Activated CD4-positive, alpha-beta T cell treated with anti-CD3 and anti-CD28 coated beads, Interleukin-10, Interleukin-2, amounts not matched to agents 100 ng/mL and 50 ng/mL, durations not matched to agents 16 hours and 8 hours (primary cell): Measurements from ENCODE around the gene LRRC8E.
"Not testable (repeated sequence)": the region's sequence is repeated elsewhere in the genome, so short reads cannot be mapped to it uniquely, and the experiment has no call there.

Experiments
- DNase-seq: peaks from one replicate; pipeline ENCODE4 v3.0.0-alpha.2; 2020

LRRC8E gene

DNA sequence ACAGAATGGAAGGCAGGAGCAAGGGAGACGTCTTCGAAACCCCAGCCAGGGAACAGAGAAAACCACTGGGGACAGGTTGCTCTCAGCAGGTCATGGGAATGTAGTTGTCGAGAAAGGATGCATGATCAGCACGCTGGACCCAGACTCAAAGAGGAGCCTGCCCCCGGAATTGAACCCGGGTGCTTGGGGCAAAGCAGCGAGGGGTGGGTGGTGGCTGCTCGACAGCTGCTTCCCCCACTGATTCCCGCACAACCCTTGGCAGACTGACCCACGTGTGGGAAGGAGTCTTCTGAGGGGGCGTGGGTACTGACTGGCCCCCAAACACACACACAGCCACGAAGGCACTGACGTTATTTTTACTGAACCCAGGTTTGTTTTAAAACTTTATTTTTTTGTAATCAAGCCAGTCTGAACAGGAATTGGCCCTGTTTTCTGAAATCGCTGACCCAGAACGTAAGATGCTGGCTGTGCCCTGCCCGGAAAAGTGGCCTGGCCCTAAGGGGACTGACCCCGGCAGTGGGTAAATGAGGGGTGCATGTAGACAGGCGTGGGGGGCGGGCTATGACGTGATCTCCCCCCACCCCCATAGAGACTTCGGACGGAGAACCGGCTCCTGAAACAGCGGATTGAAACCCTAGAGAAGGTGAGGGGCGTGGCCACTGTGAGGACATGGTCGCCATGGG lies 32.7 kb upstream of the LRRC8E start:
- no peak for DNase-seq

DNA sequence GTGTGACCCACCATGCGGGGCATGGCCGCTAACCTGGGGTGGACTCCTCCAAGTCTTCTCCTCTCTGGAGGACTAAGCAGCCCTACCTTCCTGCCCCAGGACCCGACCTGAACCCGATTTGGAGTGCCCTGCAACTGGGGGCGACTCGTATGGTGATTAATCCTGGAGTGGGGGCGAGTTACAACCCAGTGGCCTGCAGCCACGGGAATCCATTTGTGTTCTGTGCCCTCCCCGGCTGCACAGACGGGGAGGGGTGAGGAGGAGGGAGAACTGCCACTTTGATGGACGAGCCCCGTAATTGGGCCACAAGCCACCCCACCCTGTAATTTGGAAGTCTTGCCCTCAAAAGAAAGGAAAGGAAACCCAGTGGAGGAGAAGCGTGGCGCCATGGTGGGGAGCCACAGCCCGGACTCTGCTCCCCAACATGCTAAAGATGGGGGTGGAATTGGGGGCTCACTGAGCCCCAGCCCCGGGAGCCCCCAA lies 32.2 kb upstream of the LRRC8E start:
- DNase-seq: no peak

DNA sequence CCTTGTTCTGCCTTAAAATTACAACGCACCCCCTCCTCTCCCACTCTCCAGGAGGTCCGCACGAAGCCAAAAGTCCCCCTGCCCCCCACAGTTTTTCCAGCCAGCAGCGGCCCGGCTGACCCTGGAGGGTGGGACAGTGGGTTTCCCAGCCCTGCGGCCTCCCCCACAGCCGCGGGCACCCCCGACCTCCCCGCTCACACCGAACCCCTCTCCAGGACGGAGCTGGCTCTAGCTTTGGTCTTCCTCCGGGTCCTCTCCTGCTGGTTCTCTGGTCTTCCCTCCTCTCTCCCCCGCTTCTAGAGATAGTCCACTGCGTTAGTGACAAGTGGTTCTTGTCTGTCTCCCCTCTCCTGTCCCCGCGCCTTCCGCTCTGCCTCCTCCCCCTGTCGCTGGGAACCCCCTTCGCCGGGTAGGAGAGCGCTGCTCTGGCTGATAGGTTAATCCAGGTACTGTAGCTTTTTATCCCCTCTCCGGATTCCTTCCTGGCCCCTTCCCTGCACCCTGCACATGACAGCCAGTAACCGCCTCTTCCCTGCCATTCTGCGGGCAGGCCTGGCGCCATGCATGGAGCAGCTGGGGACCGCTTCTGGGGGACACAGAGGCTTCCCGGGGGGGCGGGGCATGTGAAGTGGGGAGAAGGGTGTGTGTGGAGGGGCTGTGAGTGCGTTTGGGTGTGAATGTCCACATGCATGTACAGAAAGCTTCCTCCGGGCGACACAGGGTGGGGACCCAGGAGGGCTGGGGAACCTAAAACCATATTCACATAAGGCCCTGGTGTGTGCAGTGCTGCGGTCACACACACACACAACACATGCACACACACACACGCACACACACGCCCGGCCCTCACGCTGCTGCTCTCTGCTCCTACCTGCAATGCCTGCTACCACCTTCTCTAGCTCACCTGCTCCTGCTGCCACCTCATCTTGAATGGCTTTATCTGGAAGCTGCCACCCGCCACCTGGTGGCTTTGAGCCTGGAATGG lies 31.3 kb upstream of the LRRC8E start:
- no peak for DNase-seq

DNA sequence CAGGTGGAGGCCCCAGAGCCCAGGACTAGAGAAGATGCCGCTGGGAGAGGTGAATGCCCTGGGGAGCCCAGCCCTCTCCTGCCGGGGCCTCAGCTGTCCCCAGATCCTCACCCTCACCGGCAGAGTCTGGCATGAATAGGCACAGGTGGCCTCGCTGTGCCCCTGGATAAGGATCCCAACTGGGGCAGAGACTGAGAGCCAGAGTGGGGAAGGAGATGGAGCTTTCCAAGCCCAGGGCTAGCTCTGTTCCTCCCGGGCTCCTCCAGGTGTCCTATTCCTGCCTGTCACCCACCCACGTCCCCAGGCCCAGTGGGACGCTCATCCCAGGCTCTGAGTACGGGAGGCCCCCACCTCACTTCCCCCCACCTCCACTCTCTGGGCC lies 30.6 kb upstream of the LRRC8E start:
- DNase-seq: no peak

DNA sequence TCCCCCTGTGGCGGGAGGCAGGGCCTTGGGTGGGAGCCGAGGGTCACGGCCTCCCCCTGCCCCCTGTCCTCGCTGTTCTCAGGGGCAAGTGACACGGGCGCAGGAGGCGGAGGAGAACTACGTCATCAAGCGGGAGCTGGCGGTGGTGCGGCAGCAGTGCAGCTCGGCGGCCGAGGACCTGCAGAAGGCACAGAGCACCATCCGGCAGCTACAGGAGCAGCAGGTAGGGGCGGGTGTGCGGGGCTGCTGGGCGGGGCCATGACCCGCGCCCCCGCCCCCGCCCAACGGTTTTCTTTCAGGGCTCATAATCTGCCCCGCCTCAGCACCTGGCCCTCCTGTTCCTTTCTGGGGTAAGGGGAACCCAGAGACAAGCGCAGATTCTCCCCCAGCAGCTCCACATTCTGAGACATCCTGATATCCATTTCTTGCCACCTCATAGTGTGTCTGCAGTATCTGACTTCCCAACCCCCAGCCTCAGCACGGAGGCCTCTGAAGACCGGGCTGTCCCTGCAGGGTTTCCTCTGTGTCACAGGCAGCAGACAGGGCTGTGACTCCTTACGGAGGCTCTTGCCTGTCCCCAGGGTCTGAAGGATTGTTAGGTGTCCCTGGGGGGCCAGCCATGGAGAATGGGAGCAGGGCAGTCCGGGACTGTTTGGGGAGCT lies 30.1 kb upstream of the LRRC8E start:
- DNase-seq: no peak

DNA sequence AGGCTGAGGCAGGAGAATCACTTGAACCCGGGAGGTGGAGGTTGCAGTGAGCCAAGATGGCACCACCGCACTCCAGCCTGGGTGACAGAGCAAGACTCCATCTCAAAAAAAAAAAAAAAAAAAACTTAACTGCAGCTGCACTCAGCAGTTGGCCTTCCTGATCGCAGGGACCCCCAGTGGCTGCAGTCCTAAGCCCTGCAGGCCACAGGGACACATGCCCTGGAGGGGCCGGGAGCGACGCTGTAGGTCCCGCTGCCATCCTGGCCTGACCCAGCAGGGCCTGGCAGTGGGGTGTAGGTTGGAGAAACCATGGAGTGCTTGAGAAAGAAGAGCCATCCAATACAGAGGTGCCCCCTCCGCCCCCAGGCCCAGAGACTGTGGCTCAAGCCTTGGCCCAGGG lies 29.2 kb upstream of the LRRC8E start:
- not testable (repeated sequence) for DNase-seq

DNA sequence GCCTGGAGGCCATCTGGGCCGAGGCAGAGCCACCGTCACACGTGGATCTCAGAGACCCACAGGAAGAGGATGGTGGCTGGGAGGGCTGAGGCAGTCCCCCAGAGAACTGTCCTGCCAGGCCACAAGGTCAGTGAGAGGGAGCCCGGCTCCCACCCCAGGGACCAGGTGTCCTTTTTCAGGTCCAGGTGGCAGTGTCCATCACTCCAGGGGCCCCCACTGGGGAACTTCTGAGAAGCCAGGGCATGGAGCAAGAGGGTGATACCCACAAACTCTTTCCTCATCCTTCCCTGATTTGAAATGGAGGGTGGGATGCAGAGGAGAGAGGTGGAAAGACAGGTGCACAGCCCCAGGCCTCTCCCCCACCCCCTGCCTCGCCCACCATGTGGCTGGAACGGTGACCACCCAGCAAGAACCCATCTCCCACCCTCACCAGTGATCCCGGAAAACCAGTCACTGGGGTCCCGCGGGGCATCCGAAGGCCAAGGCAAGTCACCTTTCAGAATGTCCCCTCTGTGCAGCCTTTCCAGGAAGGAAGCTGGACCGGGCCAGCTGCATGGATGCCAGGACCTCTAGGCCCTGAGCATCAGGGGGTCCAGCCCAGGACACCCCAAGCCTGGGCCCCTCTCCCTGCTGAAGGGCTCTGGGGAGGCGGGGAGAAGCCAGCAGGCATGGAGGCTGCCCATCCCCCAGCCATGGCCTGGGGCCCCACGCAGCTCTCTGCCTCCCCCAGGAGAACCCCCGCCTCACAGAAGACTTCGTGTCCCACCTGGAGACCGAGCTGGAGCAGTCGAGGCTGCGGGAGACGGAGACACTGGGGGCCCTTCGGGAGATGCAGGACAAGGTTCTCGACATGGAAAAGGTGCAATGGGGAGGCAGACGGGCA lies 28.2 kb upstream of the LRRC8E start:
- no peak for DNase-seq

DNA sequence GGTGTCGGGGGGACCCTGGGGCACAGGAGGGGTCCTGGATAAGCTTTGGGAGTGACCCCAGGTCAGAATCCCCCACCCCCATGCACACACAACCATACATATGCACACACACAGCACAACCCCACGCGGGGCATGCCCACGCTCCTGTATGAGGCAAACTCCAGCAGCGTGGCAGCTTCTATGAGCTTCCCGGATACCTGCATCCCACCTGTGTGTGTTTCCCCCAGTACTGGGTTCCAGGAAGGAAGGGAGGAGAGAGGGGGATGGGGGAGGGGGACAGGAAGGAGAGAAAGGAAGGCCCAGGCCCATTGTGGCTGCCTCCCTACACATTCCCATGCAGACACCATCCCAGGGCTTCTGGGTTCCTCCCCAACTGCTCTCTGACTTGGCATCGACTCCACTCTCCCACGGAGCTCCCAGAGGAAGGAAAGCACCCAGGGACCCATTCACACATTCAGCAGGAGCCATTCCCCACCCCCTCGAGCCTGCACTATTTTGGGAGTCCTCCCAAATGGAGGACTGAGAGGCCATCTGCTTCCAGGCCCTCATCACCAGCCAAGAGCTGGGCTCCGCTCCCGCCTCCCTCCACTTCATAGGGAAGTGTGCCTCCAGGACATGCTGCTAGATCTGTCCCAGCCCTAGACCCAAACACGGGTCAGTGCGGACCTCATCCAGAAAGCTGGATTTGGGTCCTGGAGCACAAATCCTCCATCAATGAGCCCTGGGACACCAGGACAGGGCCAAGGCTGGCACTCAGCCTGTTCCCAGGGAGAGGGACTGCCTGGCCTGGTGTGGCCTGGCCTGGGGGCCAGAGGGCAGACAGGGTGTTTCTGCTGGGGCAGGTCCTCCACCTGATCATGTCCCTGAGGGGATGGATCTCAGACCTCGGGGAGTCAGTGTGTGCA lies 27.3 kb upstream of the LRRC8E start:
- no peak for DNase-seq

DNA sequence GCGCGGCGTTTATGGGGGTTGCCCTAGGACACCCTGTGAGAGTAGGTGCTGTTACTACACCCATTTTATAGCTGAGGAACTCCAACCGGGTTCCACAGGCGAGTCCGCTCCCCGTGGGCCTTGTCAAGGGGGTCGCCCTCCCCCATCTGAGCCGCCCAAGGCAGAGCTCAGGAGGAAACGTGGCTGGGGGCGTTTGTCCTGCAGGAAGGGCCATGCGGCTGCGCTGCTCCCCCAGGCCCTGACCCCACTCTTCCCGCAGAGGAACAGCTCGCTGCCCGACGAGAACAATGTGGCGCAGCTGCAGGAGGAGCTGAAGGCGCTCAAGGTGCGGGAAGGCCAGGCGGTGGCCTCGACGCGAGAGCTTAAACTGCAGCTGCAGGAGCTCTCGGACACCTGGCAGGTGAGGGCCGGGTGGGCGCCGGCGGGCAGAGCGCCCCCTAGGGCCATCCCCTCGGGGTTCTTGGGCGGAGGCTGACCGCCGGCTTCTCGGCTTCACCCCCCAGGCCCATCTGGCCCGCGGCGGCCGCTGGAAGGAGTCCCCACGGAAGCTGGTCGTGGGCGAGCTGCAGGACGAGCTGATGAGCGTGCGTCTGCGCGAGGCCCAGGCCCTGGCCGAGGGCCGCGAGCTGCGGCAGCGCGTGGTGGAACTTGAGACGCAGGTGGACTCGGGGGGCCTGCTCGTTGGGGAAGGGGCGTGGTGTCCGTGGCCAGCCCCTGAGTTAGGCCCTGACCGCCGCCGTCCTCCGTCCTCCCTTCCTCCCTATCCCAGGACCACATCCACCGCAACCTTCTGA lies 26.5 kb upstream of the LRRC8E start:
- DNase-seq: no peak

DNA sequence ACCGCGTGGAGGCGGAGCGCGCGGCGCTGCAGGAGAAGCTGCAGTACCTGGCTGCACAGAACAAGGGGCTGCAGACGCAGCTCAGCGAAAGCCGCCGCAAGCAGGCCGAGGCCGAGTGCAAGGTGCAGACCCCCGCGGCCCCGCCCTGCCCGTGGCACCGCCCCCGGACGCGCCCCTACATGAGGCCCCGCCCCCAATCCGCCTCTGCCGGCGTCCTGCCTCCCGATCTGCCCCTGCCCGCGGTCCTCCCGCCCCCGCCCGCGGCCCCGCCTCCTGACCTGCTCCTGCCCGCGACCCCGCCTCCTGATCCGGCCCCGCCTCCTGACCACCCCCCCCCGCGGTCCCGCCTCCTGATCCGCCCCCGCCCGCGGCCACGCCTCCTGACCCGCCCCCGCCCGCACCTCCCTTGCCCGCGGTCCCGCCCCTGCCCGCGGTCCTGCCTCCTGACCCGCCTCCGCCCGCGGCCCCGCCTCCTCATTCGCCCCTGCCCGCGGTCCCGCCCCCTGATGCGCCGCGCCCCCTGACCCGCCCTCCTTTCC lies 25.8 kb upstream of the LRRC8E start:
- DNase-seq: peak; percentile 80

DNA sequence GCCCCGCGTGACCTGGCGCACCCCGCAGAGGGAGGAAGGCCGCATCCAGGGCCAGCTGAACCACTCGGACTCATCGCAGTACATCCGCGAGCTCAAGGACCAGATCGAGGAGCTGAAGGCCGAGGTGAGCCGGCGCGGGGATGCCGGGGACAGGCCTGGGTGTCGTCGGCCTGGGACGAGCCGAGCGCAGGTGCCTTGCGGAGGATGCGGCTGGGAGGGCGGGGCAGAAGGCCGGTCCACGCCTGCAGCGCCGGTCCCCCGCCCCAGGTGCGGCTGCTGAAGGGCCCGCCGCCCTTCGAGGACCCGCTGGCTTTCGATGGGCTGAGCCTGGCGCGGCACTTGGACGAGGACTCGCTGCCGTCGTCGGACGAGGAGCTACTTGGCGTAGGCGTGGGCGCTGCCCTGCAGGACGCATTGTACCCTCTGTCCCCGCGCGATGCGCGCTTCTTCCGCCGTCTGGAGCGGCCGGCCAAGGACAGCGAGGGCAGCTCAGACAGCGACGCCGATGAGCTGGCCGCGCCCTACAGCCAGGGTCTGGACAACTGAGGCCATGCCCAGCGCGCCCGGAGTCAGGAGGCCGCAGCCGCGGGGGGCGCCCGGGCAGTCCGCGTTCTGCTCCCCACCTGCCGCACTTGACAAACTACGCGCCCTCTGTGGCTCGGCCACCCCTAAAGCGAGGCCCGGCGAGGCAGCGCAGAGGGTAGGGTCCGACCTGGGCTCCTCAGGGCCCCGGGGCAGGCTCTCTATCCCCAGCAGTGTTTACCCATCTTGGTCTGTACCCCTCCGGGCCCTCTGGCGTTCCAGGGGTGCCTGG lies 24.9 kb upstream of the LRRC8E start:
- DNase-seq: no peak

DNA sequence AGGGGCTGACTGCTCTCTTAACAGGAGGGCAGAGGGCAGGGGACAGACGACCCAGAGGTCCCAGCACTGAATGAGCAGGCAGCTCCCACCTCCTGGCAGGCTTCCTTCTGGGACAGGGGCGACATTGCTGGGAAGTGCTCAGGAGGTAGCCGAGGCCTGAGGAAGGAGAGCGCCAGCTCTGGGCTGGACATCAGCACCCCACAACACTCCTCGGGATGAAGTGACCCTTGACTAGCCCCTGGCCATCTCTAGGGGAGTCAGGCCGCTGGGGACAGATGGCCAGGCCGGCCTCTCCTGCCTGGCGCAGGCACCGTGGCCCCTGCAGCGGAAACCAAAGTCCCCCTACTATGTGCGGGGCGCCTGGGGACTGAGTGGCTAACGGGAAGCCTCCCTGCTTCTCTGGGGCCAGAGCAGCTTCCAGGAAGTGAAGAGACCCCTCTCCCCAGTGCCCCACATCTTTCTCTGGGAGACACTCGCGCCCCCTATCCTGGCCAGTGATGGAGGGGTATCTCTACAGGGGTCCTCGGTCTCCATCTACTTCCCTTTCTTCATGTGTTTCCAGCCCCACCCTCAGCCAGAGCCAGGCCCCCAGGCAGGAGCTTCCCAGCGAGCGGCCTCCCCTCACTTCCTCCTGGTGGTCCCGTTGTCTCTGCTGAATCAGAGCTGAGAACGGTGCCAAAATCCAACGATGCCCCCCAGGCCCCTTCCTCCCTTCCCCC lies 24.2 kb upstream of the LRRC8E start:
- no peak for DNase-seq

DNA sequence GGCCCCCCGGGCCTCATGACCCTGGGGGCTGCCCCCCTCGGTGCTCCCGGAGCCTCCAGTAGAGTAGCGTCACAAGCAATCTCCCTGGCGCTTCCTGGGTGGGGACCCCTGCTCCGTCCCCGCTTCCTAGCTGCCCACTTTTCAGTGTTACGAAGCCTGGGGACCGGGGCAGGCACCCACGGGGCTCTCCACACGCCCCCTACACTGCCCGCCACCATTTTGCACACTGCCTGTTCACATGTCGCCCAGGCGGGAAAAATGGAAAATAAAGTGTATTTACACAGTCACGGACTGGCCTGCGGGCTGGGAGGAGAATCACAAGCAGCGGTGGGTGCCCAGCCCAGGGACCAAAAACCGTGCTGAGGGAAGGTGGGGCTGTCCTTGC lies 23.6 kb upstream of the LRRC8E start:
- DNase-seq: no peak

DNA sequence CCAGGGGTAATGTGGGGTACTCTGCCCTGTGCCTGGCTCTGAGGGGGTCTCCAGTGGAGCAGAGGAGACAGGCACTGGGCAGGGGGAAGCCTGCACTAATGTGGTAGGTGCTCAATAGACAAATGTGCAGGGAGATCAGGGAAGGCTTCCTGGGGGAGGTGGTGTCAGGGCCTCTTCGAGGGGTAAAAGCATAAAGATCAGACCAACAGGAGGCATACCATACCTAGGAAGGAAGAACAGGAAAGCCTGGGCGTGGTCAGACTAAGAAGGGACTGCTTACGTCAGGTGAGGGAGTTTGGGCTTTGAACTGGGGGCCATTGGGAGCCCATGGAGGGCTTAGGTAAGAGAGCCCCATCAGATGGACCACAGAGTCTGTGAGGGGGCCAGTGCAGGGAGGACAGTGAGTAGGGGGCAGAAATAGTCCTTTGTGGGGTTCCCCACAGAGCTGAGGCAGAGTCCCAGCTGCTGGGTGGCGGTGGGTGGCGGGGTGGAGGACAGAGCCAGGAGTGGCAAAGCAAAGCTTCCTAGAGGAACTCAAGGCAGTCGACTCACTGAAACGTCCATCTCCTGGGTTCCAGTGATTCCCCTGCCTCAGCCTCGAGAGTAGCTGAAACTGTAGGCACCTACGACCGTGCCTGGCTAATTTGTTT lies 22.9 kb upstream of the LRRC8E start:
- no peak for DNase-seq

DNA sequence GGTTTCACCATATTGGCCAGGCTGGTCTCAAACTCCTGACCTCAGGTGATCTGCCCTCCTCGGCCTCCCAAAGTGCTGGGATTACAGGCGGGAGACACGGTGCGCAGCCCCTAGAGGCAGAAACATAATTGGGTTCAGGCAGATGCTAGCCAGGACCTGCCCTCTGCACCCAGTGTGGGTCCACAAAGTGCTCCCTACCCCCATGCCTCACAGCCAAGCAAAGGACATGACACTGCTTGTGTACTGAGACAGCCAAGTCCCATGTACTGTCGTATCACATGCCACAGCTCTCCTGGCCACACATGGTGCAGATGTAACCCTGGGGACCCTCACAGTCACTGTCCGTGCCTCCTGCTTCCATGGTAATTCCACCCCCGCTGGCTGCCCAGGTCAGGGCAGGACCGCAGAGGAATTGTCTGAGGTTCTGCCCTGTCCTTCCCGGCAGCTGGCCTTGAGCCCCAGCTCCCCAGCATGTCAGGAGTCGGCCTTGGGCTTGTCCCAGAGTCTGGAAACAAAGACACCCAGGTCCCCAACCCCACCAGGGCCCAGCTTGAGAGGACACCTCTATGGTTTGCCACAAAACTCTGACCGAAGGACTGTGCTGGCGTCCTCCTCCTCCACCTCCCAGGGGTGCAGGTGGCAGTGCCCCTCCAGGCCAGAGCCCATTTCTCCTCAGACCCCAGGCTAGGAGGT lies 21.8 kb upstream of the LRRC8E start:
- DNase-seq: no peak

DNA sequence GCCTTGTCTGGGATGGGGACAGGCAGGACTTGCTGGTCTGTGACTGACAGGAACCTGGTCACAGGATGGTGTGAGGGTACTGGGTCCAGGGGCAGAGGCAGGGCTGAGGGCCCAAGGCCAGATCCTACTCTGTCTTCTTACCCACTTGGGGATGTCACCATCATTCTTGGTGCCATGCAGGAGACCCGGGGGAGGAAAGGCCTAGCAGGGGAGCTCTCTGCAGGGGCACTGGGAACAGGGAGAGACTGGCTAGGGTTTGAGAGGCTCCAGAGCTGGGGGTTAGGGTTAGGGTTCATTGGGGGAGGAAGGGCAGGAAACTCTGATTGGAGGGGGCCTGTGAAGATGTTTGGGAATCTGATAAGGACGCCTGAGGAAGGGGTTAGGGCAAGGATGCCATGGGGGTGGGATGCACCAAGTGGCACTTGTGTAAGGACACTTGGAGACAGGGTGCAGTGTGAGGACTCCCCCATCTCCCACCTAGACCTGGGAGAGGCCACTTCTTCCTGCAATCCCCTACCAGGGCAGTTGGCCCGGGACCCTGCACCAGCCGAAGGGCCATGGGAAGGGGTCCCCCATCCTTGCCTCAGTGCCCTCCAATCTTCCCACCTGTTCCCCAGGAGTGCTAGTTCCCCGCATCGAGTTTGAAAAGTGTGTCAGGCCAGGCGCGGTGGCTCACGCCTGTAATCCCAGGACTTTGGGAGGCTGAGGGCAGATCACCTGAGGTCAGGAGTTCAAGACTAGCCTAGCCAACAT lies 21.0 kb upstream of the LRRC8E start:
- no peak for DNase-seq

DNA sequence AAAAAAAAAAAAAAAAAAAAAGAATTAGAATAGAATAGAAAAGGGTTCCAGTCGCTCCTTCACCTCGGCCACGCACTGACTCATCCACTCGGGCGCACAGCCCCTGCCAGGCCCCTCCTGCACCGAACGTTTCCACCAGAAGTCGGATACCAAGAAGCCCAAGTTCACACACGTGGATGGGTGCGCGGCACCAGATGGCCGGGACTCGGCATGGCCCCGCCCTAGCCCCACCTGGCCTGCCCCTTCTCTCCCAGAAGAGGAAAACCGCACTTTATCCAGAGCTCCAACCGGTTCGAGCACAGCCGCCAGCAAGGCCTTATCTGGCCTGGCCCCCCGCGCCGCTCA lies 20.0 kb upstream of the LRRC8E start:
- no peak for DNase-seq
